CD14-positive monocyte (primary cell): ENCODE results near the gene RGS13. TPM values are rescaled to one million over a fixed set of nuclear protein-coding genes. Genes with fewer than 3 reads are reported as not detected.

ENCODE experiments used
- DNase-seq, 3 donors: peaks; one replicate each; pipeline ENCODE4 v3.0.0-alpha.2; 2011 to 2022
- H2AFZ ChIP-seq: 2 replicates; pipeline ENCODE4 v1.6.0; 2012; ENCODE audit warnings: mild to moderate bottlenecking, low read depth, low read length, inconsistent platforms; ENCODE audit not compliant: insufficient read depth, poor library complexity, severe bottlenecking
- H3K27ac ChIP-seq, 2 donors: 1 replicate in 1 of 2; 2 replicates in 1 of 2; pipeline ENCODE4 v1.5.1; 2012 to 2013; ENCODE audit warnings: low read length in 2 of 2, control low read depth in 1 of 2, inconsistent platforms in 1 of 2, low read depth in 1 of 2, mild to moderate bottlenecking in 1 of 2
- H3K27me3 ChIP-seq, 2 donors: one replicate each; pipeline versions ENCODE4 v1.6.0 to v1.6.1; 2011 to 2013; ENCODE audit warnings: low read length in 2 of 2; ENCODE audit not compliant: control insufficient read depth in 2 of 2, insufficient read depth in 2 of 2
- H3K36me3 ChIP-seq, 2 donors: replicated peaks in 1 of 2; 1 replicate in 1 of 2; 2 replicates in 1 of 2; pipeline versions ENCODE4 v1.5.1 to v1.6.1; 2012 to 2013; ENCODE audit warnings: low read length in 2 of 2, control low read depth in 1 of 2, inconsistent platforms in 1 of 2, mild to moderate bottlenecking in 1 of 2; ENCODE audit not compliant: insufficient read depth in 2 of 2, control insufficient read depth in 1 of 2
- H3K4me1 ChIP-seq, 2 donors: 1 replicate in 1 of 2; 2 replicates in 1 of 2; pipeline versions ENCODE4 v1.5.1 to v1.6.1; 2012 to 2013; ENCODE audit warnings: low read length in 2 of 2, control low read depth in 1 of 2, inconsistent platforms in 1 of 2, mild to moderate bottlenecking in 1 of 2, moderate library complexity in 1 of 2; ENCODE audit not compliant: insufficient read depth in 2 of 2, control insufficient read depth in 1 of 2
- H3K4me2 ChIP-seq: replicated peaks from 2 replicates; pipeline ENCODE3; 2012; ENCODE audit warnings: low read length, moderate library complexity, mild to moderate bottlenecking; ENCODE audit not compliant: poor library complexity, severe bottlenecking; ENCODE audit errors: extremely low read depth
- H3K4me3 ChIP-seq, 3 experiments: fragments of 200-600 bp in 1 of 3; sonication (generic) in 1 of 3; replicated peaks in 1 of 3; 1 replicate in 2 of 3; 2 replicates in 1 of 3; pipeline ENCODE4 v1.5.1; 2011 to 2013; ENCODE audit warnings: low read length in 3 of 3, mild to moderate bottlenecking in 3 of 3, control low read depth in 2 of 3, low read depth in 2 of 3, inconsistent platforms in 1 of 3, moderate library complexity in 1 of 3
- H3K79me2 ChIP-seq: 2 replicates; pipeline ENCODE4 v1.6.0; 2012; ENCODE audit warnings: mild to moderate bottlenecking, control low read depth, inconsistent platforms, low read length, moderate library complexity; ENCODE audit not compliant: insufficient read depth
- H3K9ac ChIP-seq: 2 replicates; pipeline ENCODE4 v1.6.0; 2017; ENCODE audit warnings: low read length, mild to moderate bottlenecking; ENCODE audit not compliant: insufficient read depth, poor library complexity, severe bottlenecking
- H3K9me3 ChIP-seq, 2 donors: replicated peaks in 1 of 2; 1 replicate in 1 of 2; 2 replicates in 1 of 2; pipeline versions ENCODE4 v1.5.1 to v1.6.1; 2012 to 2013; ENCODE audit warnings: low read length in 2 of 2, control low read depth in 1 of 2; ENCODE audit not compliant: control insufficient read depth in 1 of 2, insufficient read depth in 1 of 2
- H4K20me1 ChIP-seq: 2 replicates; pipeline ENCODE4 v1.6.0; 2012; ENCODE audit warnings: mild to moderate bottlenecking, low read length, control low read depth, moderate library complexity; ENCODE audit not compliant: insufficient read depth
- H3K27ac Mint-ChIP-seq, 7 donors: one replicate each; pipeline ENCODE4 v1.8.0; 2020; ENCODE audit warnings: mild to moderate bottlenecking in 7 of 7, mixed read lengths in 7 of 7, moderate library complexity in 6 of 7, inconsistent platforms in 2 of 7
- H3K27me3 Mint-ChIP-seq, 3 donors: one replicate each; pipeline ENCODE4 v1.8.0; 2021 to 2022; ENCODE audit warnings: low read depth in 3 of 3, mild to moderate bottlenecking in 3 of 3, mixed read lengths in 3 of 3, moderate library complexity in 3 of 3, inconsistent platforms in 1 of 3
- H3K36me3 Mint-ChIP-seq, 2 donors: one replicate each; pipeline ENCODE4 v1.8.0; 2020; ENCODE audit warnings: mixed read lengths in 2 of 2, inconsistent platforms in 1 of 2, mild to moderate bottlenecking in 1 of 2
- H3K4me1 Mint-ChIP-seq: one replicate; pipeline ENCODE4 v1.8.0; 2020; ENCODE audit warnings: mild to moderate bottlenecking, mixed read lengths
- H3K4me3 Mint-ChIP-seq, 2 donors: one replicate each; pipeline ENCODE4 v1.8.0; 2020; ENCODE audit warnings: mild to moderate bottlenecking in 2 of 2, mixed read lengths in 2 of 2, moderate library complexity in 1 of 2
- H3K9me3 Mint-ChIP-seq, 7 donors: one replicate each; pipeline ENCODE4 v1.8.0; 2020 to 2022; ENCODE audit warnings: mixed read lengths in 7 of 7, mild to moderate bottlenecking in 6 of 7, moderate library complexity in 6 of 7, inconsistent platforms in 2 of 7
- WGBS: methylation state at CpG from one replicate; pipeline ENCODE4 v1.1.5; 2013; ENCODE audit warnings: missing lambda C conversion rate; ENCODE audit not compliant: insufficient coverage; 5-methylcytosine and 5-hydroxymethylcytosine counted together
- intact Hi-C, 2 donors: fragments of 100-400 bp; cut with micrococcal nuclease; formaldehyde crosslinking; loops; one replicate each; pipeline versions ENCODE4 v1.15.0 to v1.15.1; 2023
- polyA plus RNA-seq, 3 donors: library from polyadenylated mRNA; depleted of rRNA in 1 of 3; unstranded in 2 of 3; stranded (reverse) in 1 of 3; fragments of 300-500 nt in 2 of 3; fragments of >200 nt in 1 of 3; fragmentation: Illumina TruSeq in 2 of 3; gene quantifications; 1 replicate in 2 of 3; 2 replicates in 1 of 3; pipeline ENCODE4 v1.2.3, GENCODE V29; 2012 to 2021
- TF ChIP-seq, protein P1 (sequence below): fragments of 200-600 bp; IDR thresholded peaks from one replicate; pipeline ENCODE4 v1.8.0; 2022; ENCODE audit warnings: antibody characterized with exemption, mild to moderate bottlenecking

The RGS13 gene
- polyA plus RNA-seq, 3 donors: not detected

DNA sequence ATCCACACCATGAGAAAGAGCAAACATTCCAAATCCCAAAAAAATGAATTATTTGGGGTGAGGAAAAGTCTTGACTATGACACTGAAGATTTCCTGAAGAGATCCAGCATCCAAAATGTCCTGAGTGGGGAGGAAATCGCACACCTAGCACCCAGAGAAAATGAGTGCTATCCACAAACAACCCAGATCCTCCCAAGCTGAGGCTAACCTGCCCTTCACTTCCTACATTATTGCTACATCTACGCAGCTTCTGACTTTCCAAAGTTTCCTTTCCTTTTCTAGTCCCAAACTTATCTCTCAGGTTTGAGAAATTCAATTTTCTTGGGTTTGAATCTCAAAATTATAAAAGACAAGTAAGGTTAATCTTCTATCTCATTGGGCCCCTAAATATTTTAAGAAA is 906 bp upstream of the RGS13 start:
- no peaks in the 10 kb centered on the region for H3K4me1 ChIP-seq
- H3K27ac ChIP-seq: no peak overlapping the region
- H3K4me3 ChIP-seq: no peak overlapping the region
- Mint-ChIP-seq H3K36me3 (no peaks in the 10 kb centered on the region), H3K4me3 (no peak overlapping the region), H3K27me3 (no peaks in the 10 kb centered on the region), H3K9me3 (peaks cover 0 to 2% (median 0%) of the 10 kb centered on the region in 7 donors), H3K27ac (no peak overlapping the region), H3K4me1 (peaks cover 8% of the 10 kb centered on the region)
- H4K20me1 ChIP-seq: no peaks in the 10 kb centered on the region
- H3K9ac ChIP-seq: no peak overlapping the region
- no peaks in the 10 kb centered on the region for H3K9me3 ChIP-seq
- TF ChIP-seq, protein P1, sequence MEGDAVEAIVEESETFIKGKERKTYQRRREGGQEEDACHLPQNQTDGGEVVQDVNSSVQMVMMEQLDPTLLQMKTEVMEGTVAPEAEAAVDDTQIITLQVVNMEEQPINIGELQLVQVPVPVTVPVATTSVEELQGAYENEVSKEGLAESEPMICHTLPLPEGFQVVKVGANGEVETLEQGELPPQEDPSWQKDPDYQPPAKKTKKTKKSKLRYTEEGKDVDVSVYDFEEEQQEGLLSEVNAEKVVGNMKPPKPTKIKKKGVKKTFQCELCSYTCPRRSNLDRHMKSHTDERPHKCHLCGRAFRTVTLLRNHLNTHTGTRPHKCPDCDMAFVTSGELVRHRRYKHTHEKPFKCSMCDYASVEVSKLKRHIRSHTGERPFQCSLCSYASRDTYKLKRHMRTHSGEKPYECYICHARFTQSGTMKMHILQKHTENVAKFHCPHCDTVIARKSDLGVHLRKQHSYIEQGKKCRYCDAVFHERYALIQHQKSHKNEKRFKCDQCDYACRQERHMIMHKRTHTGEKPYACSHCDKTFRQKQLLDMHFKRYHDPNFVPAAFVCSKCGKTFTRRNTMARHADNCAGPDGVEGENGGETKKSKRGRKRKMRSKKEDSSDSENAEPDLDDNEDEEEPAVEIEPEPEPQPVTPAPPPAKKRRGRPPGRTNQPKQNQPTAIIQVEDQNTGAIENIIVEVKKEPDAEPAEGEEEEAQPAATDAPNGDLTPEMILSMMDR: no peak
- no peaks in the 10 kb centered on the region for H3K79me2 ChIP-seq
- intact Hi-C loops: no loop called here
- H3K4me2 ChIP-seq: no peak overlapping the region
- no peak for DNase-seq
- no peaks in the 10 kb centered on the region for H3K36me3 ChIP-seq
- no peak overlapping the region for H2AFZ ChIP-seq
- no CpG with 5 or more reads among the region's 2 CpGs for WGBS
- no peaks in the 10 kb centered on the region for H3K27me3 ChIP-seq

DNA sequence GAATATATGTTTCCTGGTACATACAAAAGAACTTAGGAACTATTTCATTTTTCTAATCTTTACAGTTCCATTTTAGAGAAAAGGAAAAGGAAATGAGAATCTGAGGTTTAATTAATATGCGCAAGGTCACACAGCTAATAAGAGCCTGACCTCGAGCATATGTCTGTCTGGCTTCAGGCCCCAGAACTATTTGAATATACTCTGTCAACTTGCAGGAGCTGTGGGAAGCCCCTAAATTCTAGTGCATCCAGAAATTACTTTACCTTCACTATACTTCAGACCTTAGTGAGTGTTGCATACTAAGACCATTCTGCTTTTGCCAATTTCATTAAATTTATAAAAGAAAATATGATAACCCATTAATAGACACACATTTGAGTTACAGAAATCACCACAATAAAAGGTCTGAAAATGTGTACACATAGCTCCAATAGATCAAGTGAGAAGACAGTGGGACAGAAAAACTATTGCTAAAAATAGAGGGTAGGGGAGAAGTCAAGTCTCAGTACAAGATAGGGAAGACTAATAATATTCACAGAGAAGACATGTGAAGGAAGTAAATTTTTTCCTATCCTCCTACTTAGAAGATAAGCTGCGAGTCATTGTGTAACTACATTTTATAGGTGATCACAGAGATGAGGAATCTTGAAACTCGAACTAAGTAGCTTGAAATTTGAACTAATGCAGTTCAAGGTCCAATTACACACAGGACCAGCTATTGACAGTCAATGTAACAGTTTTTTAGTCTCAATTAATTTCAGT is 3.8 kb downstream of the RGS13 start:
- no peak overlapping the region for H3K9ac ChIP-seq
- no peak overlapping the region for H3K4me2 ChIP-seq
- WGBS: no CpG with 5 or more reads among the region's 4 CpGs
- no peak overlapping the region for H2AFZ ChIP-seq
- H3K27me3 Mint-ChIP-seq: no peaks in the 10 kb centered on the region
- no peaks in the 10 kb centered on the region for H3K36me3 Mint-ChIP-seq
- intact Hi-C loops: no loop called here
- H3K9me3 ChIP-seq: no peaks in the 10 kb centered on the region
- H3K27ac ChIP-seq: no peak overlapping the region
- H3K27me3 ChIP-seq: no peaks in the 10 kb centered on the region
- DNase-seq: no peak
- H3K4me1 Mint-ChIP-seq: peaks cover 8% of the 10 kb centered on the region
- no peak overlapping the region for H3K27ac Mint-ChIP-seq
- H3K9me3 Mint-ChIP-seq: peaks cover 0 to 5% (median 0%) of the 10 kb centered on the region in 7 donors
- TF ChIP-seq, protein P1: no peak
- H3K4me3 ChIP-seq: no peak overlapping the region
- H3K36me3 ChIP-seq: no peaks in the 10 kb centered on the region
- H3K4me1 ChIP-seq: no peaks in the 10 kb centered on the region
- H3K4me3 Mint-ChIP-seq: no peak overlapping the region
- no peaks in the 10 kb centered on the region for H4K20me1 ChIP-seq
- no peaks in the 10 kb centered on the region for H3K79me2 ChIP-seq
